Keratinocyte (primary cell): ENCODE measurements around the gene SEC62. TPM values are rescaled to one million over a fixed set of nuclear protein-coding genes. Genes with fewer than 3 reads are reported as not detected.

Experiments
- DNase-seq: peaks from one replicate; pipeline ENCODE4 v3.0.0-alpha.2; 2011; ENCODE audit warnings: low read depth, missing footprints, low spot score
- FAIRE-seq: peaks from 2 replicates; lab custom pipeline; 2011; peaks lifted over from hg19 to GRCh38; lab: Jason Lieb, UNC
- H2AFZ ChIP-seq: 2 replicates; pipeline ENCODE4 v1.6.0; 2012; ENCODE audit warnings: low read length, control low read depth, inconsistent platforms; ENCODE audit not compliant: control insufficient read depth
- H3K27ac ChIP-seq: 2 replicates; pipeline ENCODE4 v1.5.1; 2011; ENCODE audit warnings: low read length; ENCODE audit not compliant: control insufficient read depth, insufficient read depth
- H3K27me3 ChIP-seq: 3 replicates; pipeline ENCODE4 v1.6.0; 2011; ENCODE audit warnings: low read length; ENCODE audit not compliant: control insufficient read depth, insufficient read depth; ENCODE audit errors: extremely low read depth
- H3K36me3 ChIP-seq, 2 experiments: 2 replicates in 1 of 2; 3 replicates in 1 of 2; pipeline ENCODE4 v1.5.1; 2011; ENCODE audit warnings: low read length in 2 of 2, mild to moderate bottlenecking in 1 of 2; ENCODE audit not compliant: control insufficient read depth in 2 of 2, insufficient read depth in 2 of 2; ENCODE audit errors: extremely low read depth in 1 of 2
- H3K4me1 ChIP-seq: 3 replicates; pipeline ENCODE4 v1.5.1; 2011; ENCODE audit warnings: low read length; ENCODE audit not compliant: control insufficient read depth, insufficient read depth; ENCODE audit errors: extremely low read depth
- H3K4me2 ChIP-seq: 3 replicates; pipeline ENCODE4 v1.6.0; 2011; ENCODE audit warnings: low read depth, low read length; ENCODE audit not compliant: control insufficient read depth, insufficient read depth; ENCODE audit errors: extremely low read depth
- H3K4me3 ChIP-seq, 3 experiments: fragments of 200-600 bp in 1 of 3; sonication (generic) in 1 of 3; 2 replicates in 2 of 3; 3 replicates in 1 of 3; pipeline ENCODE4 v1.5.1; 2011 to 2016; ENCODE audit warnings: low read length in 3 of 3, mild to moderate bottlenecking in 3 of 3, control low read depth in 2 of 3, inconsistent platforms in 1 of 3, low read depth in 1 of 3, mixed read lengths in 1 of 3, mixed run types in 1 of 3, moderate library complexity in 1 of 3; ENCODE audit not compliant: control insufficient read depth in 2 of 3, insufficient read depth in 2 of 3; ENCODE audit errors: extremely low read depth in 1 of 3
- H3K79me2 ChIP-seq: 2 replicates; pipeline ENCODE4 v1.6.0; 2012; ENCODE audit warnings: low read length; ENCODE audit not compliant: control insufficient read depth, insufficient read depth
- H3K9ac ChIP-seq: 3 replicates; pipeline ENCODE4 v1.6.0; 2011; ENCODE audit warnings: low read length; ENCODE audit not compliant: control insufficient read depth, insufficient read depth; ENCODE audit errors: extremely low read depth
- H3K9me1 ChIP-seq: 3 replicates; pipeline ENCODE4 v1.6.0; 2011; ENCODE audit warnings: low read length; ENCODE audit not compliant: control insufficient read depth, insufficient read depth; ENCODE audit errors: extremely low read depth
- H3K9me3 ChIP-seq: 2 replicates; pipeline ENCODE4 v1.5.1; 2012; ENCODE audit warnings: low read depth, low read length; ENCODE audit not compliant: control insufficient read depth
- H4K20me1 ChIP-seq: 3 replicates; pipeline ENCODE4 v1.6.0; 2011; ENCODE audit warnings: low read length; ENCODE audit not compliant: control insufficient read depth, insufficient read depth; ENCODE audit errors: extremely low read depth
- CTCF ChIP-seq, 3 experiments: IDR thresholded peaks in 1 of 3; conservative IDR thresholded peaks in 1 of 3; optimal IDR thresholded peaks in 1 of 3; 2 replicates in 2 of 3; 3 replicates in 1 of 3; pipeline versions ENCODE3 to v1.5.1; 2011; ENCODE audit warnings: low read length in 3 of 3, mild to moderate bottlenecking in 3 of 3, moderate library complexity in 2 of 3, control low read depth in 1 of 3, inconsistent platforms in 1 of 3; ENCODE audit not compliant: insufficient read depth in 2 of 3; ENCODE audit errors: extremely low read depth in 1 of 3
- EZH2 ChIP-seq: IDR thresholded peaks from one replicate; pipeline ENCODE4 v1.6.1; 2012; ENCODE audit warnings: inconsistent platforms, mild to moderate bottlenecking, low read length, moderate library complexity
- dilution Hi-C: fragments of 300-500 bp; cut with MboI; formaldehyde crosslinking; loops from one replicate; pipeline ENCODE4 v1.7.0; 2020; ENCODE audit warnings: low sequenced_read_pairs; ENCODE audit not compliant: extremely low pct_ligation_motif_present
- polyA plus RNA-seq, 5 experiments: library from polyadenylated mRNA; depleted of rRNA in 3 of 5; stranded (reverse) in 3 of 5; stranded (forward) in 1 of 5; unstranded in 1 of 5; fragments of >200 nt; gene quantifications; 1 replicate in 1 of 5; 2 replicates in 3 of 5; 3 replicates in 1 of 5; pipeline versions ENCODE4 v1.2.1 to v1.2.3, GENCODE V29; 2011 to 2012; ENCODE audit warnings: missing spikeins in 2 of 5, low read depth in 1 of 5, low replicate concordance in 1 of 5

The SEC62 gene
- polyA plus RNA-seq, 1 donor (not counting 4 experiments of a cell fraction or from before 2014, with no cell fraction given): 63.3 TPM

- FAIRE-seq: no peak
- H3K4me3 ChIP-seq: no peak overlapping the region
- dilution Hi-C loops: no loop called here
Measured at GRCh38 chr3:170002879-170003278, 36.3 kb downstream of the SEC62 start.

GRCh38 chr3:170003881-170004356, 37.3 kb downstream of the SEC62 start:
- Histone ChIP-seq H3K9ac (no peak overlapping the region), H3K9me1 (no peaks in the 10 kb centered on the region)

More at GRCh38 chr3:170002879-170003278, 36.3 kb downstream of the SEC62 start:
- Histone ChIP-seq H2AFZ (no peak overlapping the region), H3K79me2 (no peaks in the 10 kb centered on the region), H3K27ac (no peak overlapping the region), H3K9me3 (no peaks in the 10 kb centered on the region), H3K4me1 (no peaks in the 10 kb centered on the region), H4K20me1 (no peaks in the 10 kb centered on the region), H3K9me1 (no peaks in the 10 kb centered on the region), H3K36me3 (no peaks in the 10 kb centered on the region), H3K4me2 (no peak overlapping the region), H3K27me3 (no peaks in the 10 kb centered on the region), H3K9ac (no peak overlapping the region)
- TF ChIP-seq CTCF (optimal IDR thresholded peaks at IDR 0.05 in 1 of 3, IDR thresholded peaks at IDR 0.05 in 1 of 3, conservative IDR thresholded peaks at IDR 0.05 in 1 of 3; ENCODE audit: extremely low read depth in 1 of 3, insufficient read depth in 2 of 3, low read length in 3 of 3) (no peak), EZH2 (no peak)
- no peak for DNase-seq

More at GRCh38 chr3:170003881-170004356, 37.3 kb downstream of the SEC62 start:
- DNase-seq: no peak
- dilution Hi-C loops: no loop called here
- H3K4me3 ChIP-seq: no peak overlapping the region
- no peaks in the 10 kb centered on the region for H3K79me2 ChIP-seq
- no peaks in the 10 kb centered on the region for H3K9me3 ChIP-seq
- H3K4me2 ChIP-seq: no peak overlapping the region
- no peak overlapping the region for H3K27ac ChIP-seq
- H4K20me1 ChIP-seq: no peaks in the 10 kb centered on the region
- no peaks in the 10 kb centered on the region for H3K27me3 ChIP-seq
- H3K36me3 ChIP-seq: no peaks in the 10 kb centered on the region
- FAIRE-seq: no peak
- no peak overlapping the region for H2AFZ ChIP-seq
- TF ChIP-seq CTCF (optimal IDR thresholded peaks at IDR 0.05 in 1 of 3, IDR thresholded peaks at IDR 0.05 in 1 of 3, conservative IDR thresholded peaks at IDR 0.05 in 1 of 3; ENCODE audit: extremely low read depth in 1 of 3, insufficient read depth in 2 of 3, low read length in 3 of 3) (no peak), EZH2 (no peak)
- H3K4me1 ChIP-seq: no peaks in the 10 kb centered on the region
